HG02943 (cell line): ENCODE measurements around the gene F3.
"Not testable (repeated sequence)": the region's sequence is repeated elsewhere in the genome, so short reads cannot be mapped to it uniquely, and the experiment has no call there.

Experiments used
- ATAC-seq: cut with Tn5 transposase; IDR thresholded peaks from one replicate; pipeline ENCODE4 v1.9.1; 2021; ENCODE audit warnings: mild to moderate bottlenecking, low read depth, moderate library complexity; ENCODE audit not compliant: unreplicated experiment

F3 gene

GRCh38 chr1:94541246-94542087 is at the start of gene F3:
Gene F3, minus strand, starts transcription at chr1:94541759. Its CDS starts 123 bp downstream, at chr1:94541636.
- ATAC-seq: peak; percentile 58

DNA sequence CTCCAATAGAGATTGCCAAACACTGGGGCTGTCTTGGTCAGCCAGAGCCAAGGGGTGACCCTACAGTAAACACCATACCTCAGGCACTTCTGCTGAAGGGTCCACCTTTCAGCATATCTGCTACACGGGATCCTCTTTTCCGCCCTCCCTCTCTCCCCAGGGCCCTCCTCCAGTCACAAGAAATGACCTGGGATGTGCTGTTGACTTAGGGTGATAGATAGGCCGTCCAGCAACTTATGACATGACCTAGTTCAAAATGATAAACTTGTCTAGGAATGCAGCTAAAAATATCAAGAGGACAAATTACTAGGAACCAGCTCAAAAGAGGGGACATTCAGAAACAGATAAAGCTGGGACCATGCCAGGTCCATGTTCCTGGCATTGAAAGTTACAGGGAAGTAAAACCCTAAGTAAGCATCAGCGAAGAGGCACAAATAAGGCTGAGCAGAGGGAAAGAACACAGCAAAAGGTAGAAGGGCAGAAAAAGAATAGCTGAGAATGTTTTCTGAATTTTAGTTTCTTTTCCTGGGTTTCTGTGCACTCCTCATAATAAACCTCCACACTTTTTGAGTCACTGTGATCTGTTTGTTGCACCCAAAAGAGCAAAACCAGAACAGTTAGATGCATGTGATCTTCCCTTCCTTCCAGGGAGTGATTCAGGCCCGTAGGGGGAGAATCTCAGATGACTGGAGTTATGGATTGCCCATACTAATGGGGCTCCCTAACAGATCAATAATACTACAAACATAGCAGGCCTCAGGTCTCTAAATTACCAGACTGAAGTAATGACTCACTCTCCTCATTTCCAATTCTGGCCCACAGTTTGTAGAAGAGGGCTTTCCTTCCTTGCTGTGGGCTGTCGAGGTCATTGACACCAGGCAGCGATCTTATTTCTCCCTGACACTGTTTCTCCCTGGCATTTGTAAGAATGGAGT is 48.9 kb upstream of the F3 start:
- no peak for ATAC-seq

GRCh38 chr1:94589728-94590127 is 48.2 kb upstream of the F3 start:
- ATAC-seq: no peak

- no peak for ATAC-seq
These were observed 41.0 kb upstream of the F3 start for GRCh38 chr1:94582565-94582964.

- no peak for ATAC-seq
These were observed 39.0 kb upstream of the F3 start for GRCh38 chr1:94580367-94581115.

DNA sequence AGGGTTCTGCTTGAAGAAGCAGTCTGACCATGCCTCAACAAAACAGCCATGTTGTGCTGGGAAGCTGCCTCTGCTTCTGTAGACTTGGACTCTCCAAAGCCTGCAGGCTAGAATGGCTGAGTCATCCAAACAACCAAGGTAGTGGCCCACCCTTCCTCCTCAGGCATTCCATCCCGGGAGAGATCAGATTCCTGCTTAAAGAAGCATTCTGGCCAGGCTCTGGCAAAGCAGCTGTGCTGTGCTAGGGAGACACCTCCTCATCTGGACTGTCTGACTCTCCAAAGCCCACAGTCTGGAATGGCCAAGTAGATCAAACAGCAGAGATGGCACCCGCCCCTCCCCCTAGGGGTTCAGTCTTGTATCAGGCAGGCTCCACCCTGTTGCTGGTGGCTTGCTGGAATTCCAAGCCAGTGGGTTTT is 38.3 kb upstream of the F3 start:
- no peak for ATAC-seq

- ATAC-seq: no peak
These were observed 37.3 kb upstream of the F3 start for GRCh38 chr1:94578856-94579255.

GRCh38 chr1:94573917-94574316 is 32.4 kb upstream of the F3 start:
- ATAC-seq: not testable (repeated sequence)

DNA sequence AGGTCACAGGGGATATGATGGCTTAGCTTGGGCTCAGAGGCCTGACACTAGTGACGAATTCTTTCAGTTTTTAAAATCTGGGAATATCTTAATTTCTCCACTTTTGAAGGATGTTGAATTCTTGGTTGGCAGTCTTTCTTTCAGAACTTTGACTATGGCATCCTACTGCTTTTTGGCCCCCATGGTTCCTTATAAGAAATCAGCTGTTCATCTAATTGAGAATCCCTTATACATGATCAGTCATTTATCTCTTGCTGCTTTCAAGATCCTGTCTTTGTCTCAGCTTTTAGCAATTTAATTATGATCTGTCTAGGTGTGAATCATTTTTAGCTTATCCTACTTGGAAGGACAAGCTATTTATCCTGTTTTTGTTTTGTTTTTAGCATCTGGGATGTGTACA is 31.2 kb upstream of the F3 start:
- ATAC-seq: no peak

DNA sequence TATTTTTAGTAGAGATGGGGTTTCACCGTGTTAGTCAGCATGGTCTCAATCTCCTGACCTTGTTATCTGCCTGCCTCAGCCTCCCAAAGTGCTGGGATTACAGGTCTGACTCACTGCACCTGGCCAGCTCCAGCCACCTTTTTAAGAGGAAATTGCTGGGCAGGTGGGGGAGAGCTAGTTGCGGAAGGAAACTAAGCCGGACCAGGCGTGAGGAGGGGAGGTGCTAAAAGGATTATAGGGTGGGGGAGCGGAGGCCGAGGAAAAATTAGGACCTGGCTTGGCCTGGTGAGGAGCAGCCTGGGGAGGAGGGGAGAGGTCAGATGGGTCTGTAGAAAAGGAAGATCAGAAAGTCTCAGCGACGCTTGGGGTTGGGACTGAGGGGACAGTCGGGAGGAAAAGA is 29.4 kb upstream of the F3 start:
- not testable (repeated sequence) for ATAC-seq

GRCh38 chr1:94568806-94569205 is 27.2 kb upstream of the F3 start:
- not testable (repeated sequence) for ATAC-seq

DNA sequence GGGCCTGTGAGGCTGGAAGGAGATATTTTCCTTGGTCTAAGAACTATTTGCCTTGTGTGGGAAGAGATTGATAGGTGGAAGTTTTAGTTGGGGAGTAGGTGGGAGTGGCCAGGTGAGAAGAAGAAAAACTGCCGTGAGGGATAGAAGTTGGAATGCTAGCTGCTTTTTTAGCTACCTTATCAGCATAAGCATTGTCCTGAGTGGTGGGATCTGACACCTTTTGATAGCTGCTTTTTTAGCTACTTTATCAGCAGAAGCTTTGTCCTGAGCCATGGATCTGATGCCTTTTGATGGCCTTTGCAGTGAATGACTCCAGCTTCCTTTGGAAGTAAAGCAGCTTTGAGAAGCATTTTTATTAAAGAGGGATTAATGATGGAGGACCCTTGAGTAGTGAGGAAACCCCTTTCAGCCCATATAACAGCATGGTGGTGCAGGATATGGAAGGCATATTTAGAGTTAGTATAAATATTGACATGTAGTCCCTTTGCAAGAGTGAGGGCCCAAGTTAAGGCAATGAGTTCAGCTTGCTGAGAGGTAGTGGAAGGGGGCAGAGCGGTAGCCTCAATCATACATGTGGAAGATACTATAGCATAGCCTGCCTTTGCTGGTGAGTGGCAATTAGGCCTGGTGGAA is 26.5 kb upstream of the F3 start:
- not testable (repeated sequence) for ATAC-seq

GRCh38 chr1:94566436-94566835 is 24.9 kb upstream of the F3 start:
- ATAC-seq: not testable (repeated sequence)

- ATAC-seq: no peak
These were observed 24.3 kb upstream of the F3 start for GRCh38 chr1:94565901-94566300.

GRCh38 chr1:94562519-94563260 is 21.1 kb upstream of the F3 start:
- ATAC-seq: no peak

GRCh38 chr1:94560333-94560732 is 18.8 kb upstream of the F3 start:
- ATAC-seq: no peak

GRCh38 chr1:94559921-94560320 is 18.4 kb upstream of the F3 start:
- no peak for ATAC-seq

DNA sequence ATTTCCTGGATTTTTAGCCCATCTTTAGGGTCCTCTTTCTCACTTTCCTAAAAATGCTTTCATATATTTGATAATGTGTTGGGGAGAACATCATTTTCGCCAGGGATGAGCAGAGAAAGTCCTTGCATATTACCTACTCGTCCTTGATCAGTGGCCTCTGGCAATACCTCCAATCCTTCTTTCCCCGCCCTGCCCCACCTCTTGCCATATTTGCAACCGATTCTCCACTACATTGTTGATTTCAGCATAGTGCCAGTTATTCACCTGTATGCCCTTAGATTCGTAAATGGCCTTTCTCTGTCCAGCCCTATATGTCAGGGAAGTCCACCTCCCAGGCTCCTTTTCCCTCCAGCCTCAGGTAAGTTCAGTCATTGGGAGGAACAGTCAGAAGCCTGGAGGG is 13.5 kb upstream of the F3 start:
- ATAC-seq: no peak

DNA sequence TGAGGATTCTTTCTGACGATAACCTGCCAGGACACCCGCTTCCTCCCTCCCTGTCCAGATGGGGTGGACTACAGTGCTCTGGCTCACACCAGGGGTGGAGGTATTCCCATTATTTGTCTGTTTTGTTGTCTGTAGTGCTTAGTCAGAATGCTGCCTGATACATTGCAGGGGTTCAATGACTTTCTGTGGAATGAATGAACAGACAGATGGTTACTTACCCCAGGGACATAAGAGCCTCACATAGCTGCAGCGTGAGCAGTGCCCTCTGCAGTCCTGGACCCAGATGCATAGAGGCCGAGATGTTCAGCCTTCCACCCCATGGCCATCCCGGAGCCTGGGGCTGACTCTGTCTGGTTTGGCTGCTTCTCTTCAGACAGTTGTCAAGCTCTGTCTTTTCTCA is 13.0 kb upstream of the F3 start:
- no peak for ATAC-seq

GRCh38 chr1:94553931-94554330 is 12.4 kb upstream of the F3 start:
- no peak for ATAC-seq
